Cardiac muscle cell (in vitro differentiated cells and primary cell): ENCODE data around the gene NTPCR. TPM values are rescaled to one million over a fixed set of nuclear protein-coding genes. Genes with fewer than 3 reads are reported as not detected.

Experiments
- DNase-seq, 2 donors: peaks; one replicate each; pipeline versions ENCODE4 v3.0.0 to v3.0.0-alpha.2; 2010 to 2017; ENCODE audit warnings: low read depth in 1 of 2, low spot score in 1 of 2
- H3K27ac ChIP-seq: fragments of 200-600 bp; sonication (generic); 2 replicates; pipeline ENCODE4 v1.5.1; 2016
- H3K27me3 ChIP-seq: fragments of 200-600 bp; sonication (generic); 2 replicates; pipeline ENCODE4 v1.6.0; 2016; ENCODE audit warnings: control low read depth
- H3K36me3 ChIP-seq: fragments of 200-600 bp; sonication (generic); 2 replicates; pipeline ENCODE4 v1.5.1; 2016; ENCODE audit warnings: control low read depth
- H3K4me1 ChIP-seq: fragments of 200-600 bp; sonication (generic); 2 replicates; pipeline ENCODE4 v1.8.1; 2017; ENCODE audit warnings: low read depth, mild to moderate bottlenecking, mixed run types
- H3K4me3 ChIP-seq: fragments of 200-600 bp; sonication (generic); 2 replicates; pipeline ENCODE4 v1.5.1; 2016; ENCODE audit warnings: mild to moderate bottlenecking
- H3K9me3 ChIP-seq: fragments of 200-600 bp; sonication (generic); 2 replicates; pipeline ENCODE4 v1.5.1; 2017; ENCODE audit warnings: low read depth, mild to moderate bottlenecking, control low read depth
- CTCF ChIP-seq: IDR thresholded peaks from 2 replicates; pipeline ENCODE4 v1.5.1; 2012; ENCODE audit warnings: low read depth, mild to moderate bottlenecking, low read length
- polyA plus RNA-seq: library from polyadenylated mRNA; unstranded; fragments of >200 nt; fragmentation: Nextera tagmentation; extraction: Ambion mirVana; gene quantifications from 2 replicates; pipeline ENCODE4 v1.2.1, GENCODE V29; 2016
- total RNA-seq: library from RNA; depleted of rRNA; stranded (reverse); fragments of >200 nt; gene quantifications from 2 replicates; pipeline ENCODE4 v1.2.3, GENCODE V29; 2016

The NTPCR gene
- total and polyA plus RNA-seq, 2 experiments from 2014 or later: 37.5 to 154 TPM

- Histone ChIP-seq H3K4me3 (no peak overlapping the region), H3K9me3 (no peaks in the 10 kb centered on the region), H3K27me3 (no peaks in the 10 kb centered on the region), H3K36me3 (no peaks in the 10 kb centered on the region), H3K4me1 (peaks cover 24% of the 10 kb centered on the region), H3K27ac (no peak overlapping the region)
- DNase-seq: no peak
- TF ChIP-seq CTCF: no peak
Measured at GRCh38 chr1:232984577-232985425, 34.4 kb downstream of the NTPCR start.

GRCh38 chr1:232985882-232986526 is 35.6 kb downstream of the NTPCR start:
- Histone ChIP-seq H3K27me3 (no peaks in the 10 kb centered on the region), H3K9me3 (no peaks in the 10 kb centered on the region), H3K27ac (no peak overlapping the region), H3K36me3 (no peaks in the 10 kb centered on the region), H3K4me1 (peaks cover 11% of the 10 kb centered on the region), H3K4me3 (no peak overlapping the region)
- DNase-seq: no peak
- no peak for TF ChIP-seq CTCF

- DNase-seq: no peak
- Histone ChIP-seq H3K4me3 (no peak overlapping the region), H3K27ac (no peak overlapping the region), H3K36me3 (no peaks in the 10 kb centered on the region), H3K4me1 (peaks cover 8% of the 10 kb centered on the region), H3K27me3 (no peaks in the 10 kb centered on the region), H3K9me3 (no peaks in the 10 kb centered on the region)
- no peak for TF ChIP-seq CTCF
Measured at GRCh38 chr1:232986527-232986922, 36.1 kb downstream of the NTPCR start.

- no peak overlapping the region for H3K4me3 ChIP-seq
- no peak overlapping the region for H3K27ac ChIP-seq
- no peak for DNase-seq
- H3K9me3 ChIP-seq: no peaks in the 10 kb centered on the region
- H3K4me1 ChIP-seq: peaks cover 8% of the 10 kb centered on the region
- TF ChIP-seq CTCF: no peak
- no peaks in the 10 kb centered on the region for H3K36me3 ChIP-seq
- no peaks in the 10 kb centered on the region for H3K27me3 ChIP-seq
Measured at GRCh38 chr1:232987046-232987773, 36.8 kb downstream of the NTPCR start.

GRCh38 chr1:232987774-232988140 is 37.3 kb downstream of the NTPCR start:
- no peaks in the 10 kb centered on the region for H3K36me3 ChIP-seq
- no peaks in the 10 kb centered on the region for H3K9me3 ChIP-seq
- peaks cover 8% of the 10 kb centered on the region for H3K4me1 ChIP-seq
- H3K4me3 ChIP-seq: no peak overlapping the region
- no peak for DNase-seq
- H3K27me3 ChIP-seq: no peaks in the 10 kb centered on the region
- no peak for TF ChIP-seq CTCF
- H3K27ac ChIP-seq: no peak overlapping the region
